Right lobe of liver (tissue), 6 donors: Measurements from ENCODE around the gene SPATS2L. TPM values are rescaled to one million over a fixed set of nuclear protein-coding genes. Genes with fewer than 3 reads are reported as not detected.

Experiments
- ATAC-seq, 4 donors: fragments of 200-7000 bp; cut with Tn5 transposase; one replicate each; pipeline ENCODE4 v1.9.1; 2020; ENCODE audit warnings: mild to moderate bottlenecking in 4 of 4, moderate library complexity in 4 of 4
- DNase-seq, 3 donors: peaks; one replicate each; pipeline ENCODE4 v3.0.0-alpha.2; 2020
- H3K27ac ChIP-seq, 3 donors: fragments of 200-600 bp; one replicate each; pipeline ENCODE4 v1.8.0; 2022
- H3K27me3 ChIP-seq, 2 donors: fragments of 200-600 bp; one replicate each; pipeline ENCODE4 v1.8.0; 2022
- H3K36me3 ChIP-seq, 4 donors: fragments of 200-600 bp; sonication (generic) in 1 of 4; one replicate each; pipeline versions ENCODE4 v1.5.1 to v1.8.0; 2017 to 2022; ENCODE audit warnings: control low read depth in 1 of 4
- H3K4me1 ChIP-seq, 4 donors: fragments of 200-600 bp; sonication (generic) in 1 of 4; one replicate each; pipeline versions ENCODE4 v1.5.1 to v1.8.0; 2017 to 2022; ENCODE audit warnings: control low read depth in 1 of 4
- H3K4me3 ChIP-seq, 3 donors: fragments of 200-600 bp; one replicate each; pipeline ENCODE4 v1.8.0; 2022
- H3K9me3 ChIP-seq, 4 donors: fragments of 200-600 bp; sonication (generic) in 1 of 4; one replicate each; pipeline versions ENCODE4 v1.5.1 to v1.8.0; 2017 to 2022; ENCODE audit warnings: control low read depth in 1 of 4
- POLR2A ChIP-seq: fragments of 450-650 bp; IDR thresholded peaks from one replicate; pipeline ENCODE4 v1.6.1; 2017; ENCODE audit warnings: antibody characterized with exemption, mild to moderate bottlenecking
- WGBS: methylation state at CpG from one replicate; pipeline ENCODE4 v1.1.6; 2018; ENCODE audit warnings: low coverage, low lambda C conversion rate; ENCODE audit not compliant: insufficient coverage; ENCODE audit errors: missing lambda C conversion rate; 5-methylcytosine and 5-hydroxymethylcytosine counted together
- intact Hi-C, 2 donors: fragments of 100-400 bp; cut with DNase I; formaldehyde crosslinking; loops; one replicate each; pipeline versions ENCODE4 v1.11.2 to v1.14.1; 2022
- small RNA-seq, 2 experiments: library from RNA; depleted of rRNA; stranded (forward); fragments of <200 nt; gene quantifications; one replicate each; pipeline ENCODE3, GENCODE V24; 2016
- total RNA-seq, 6 experiments: library from RNA; depleted of rRNA in 2 of 6; stranded (reverse); fragments of >200 nt in 2 of 6; fragmentation: NEBNext Ultra II Directional in 3 of 6; extraction: Animal tissue kit (Norgen Biotek cat#: 25700) in 3 of 6; gene quantifications; one replicate each; pipeline versions ENCODE4 v1.1.0 to v1.2.4, GENCODE V29; 2016 to 2023
- TF ChIP-seq, protein P1 (sequence below), 4 donors: fragments of 200-600 bp in 3 of 4; fragments of 450-650 bp in 1 of 4; IDR thresholded peaks; one replicate each; pipeline versions ENCODE4 v1.5.1 to v1.8.0; 2016 to 2022; ENCODE audit warnings: antibody characterized with exemption in 4 of 4, mild to moderate bottlenecking in 2 of 4
- donor health status: DM: no; HTN: yes; CAD: no.
- donor health status: DM: no; HTN: no; CAD: no.
- donor health status: DM: no; HTN: no; CAD: no.
- donor health status: DM: no; HTN: yes; CAD: no.
- donor health status: DM: no; HTN: yes; CAD: no.

Gene SPATS2L
- total RNA-seq, 6 experiments from 2014 or later = 60.7 to 109 (median 72.9) TPM

DNA sequence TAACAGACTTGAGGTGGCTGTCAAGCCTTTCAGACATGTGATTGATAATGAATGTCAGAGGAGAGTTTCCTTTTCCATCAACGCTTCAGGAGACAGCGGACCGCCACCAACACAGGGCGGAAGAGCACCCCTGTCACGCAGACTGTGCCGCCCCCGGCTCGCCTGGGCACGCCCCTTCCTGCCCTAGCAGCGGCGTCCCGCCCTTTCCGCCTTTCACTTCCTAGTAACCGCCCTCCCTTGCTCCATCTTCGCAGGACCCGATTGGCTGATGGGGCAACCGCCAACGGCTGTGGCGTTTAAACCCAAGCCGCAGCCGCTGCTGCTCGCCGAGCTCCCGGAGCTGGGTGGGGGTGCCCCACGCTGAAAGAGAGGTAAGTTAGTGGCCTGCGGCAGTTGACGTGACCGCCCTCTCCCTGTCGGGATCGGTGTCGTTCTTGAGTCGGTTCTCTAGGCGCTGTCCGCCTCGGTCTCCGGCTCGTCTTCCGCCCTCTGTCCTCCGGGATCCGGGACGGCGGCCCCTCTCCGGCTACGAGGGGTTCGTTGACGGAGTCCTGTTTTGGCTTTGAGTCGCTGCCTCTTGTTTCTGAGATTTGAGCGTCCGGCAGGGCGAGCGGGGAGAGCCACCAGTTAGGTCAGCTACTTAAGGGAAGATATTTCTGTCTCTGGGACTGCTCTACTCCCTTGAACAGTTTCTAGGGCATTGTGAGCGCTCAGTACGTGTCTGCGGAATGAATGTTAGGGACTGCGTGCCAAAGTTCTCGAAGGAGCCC, 219.6 kb downstream of the SPATS2L start, which contains the start of gene SGO2:
SGO2 (plus strand) TSS at position 326 of the 770 bp plus-strand sequence. CDS start 6,769 bp downstream, outside the sequence.
- ATAC-seq (peak; percentile 100), DNase-seq (peak; percentile 96 to 97 (median 96))
- Histone ChIP-seq H3K9me3 (no peaks in the 10 kb centered on the region), H3K4me3 (peak within 1 kb of the TSS; percentile 72 to 78 (median 76)), H3K4me1 (peaks cover 0 to 5% (median 2%) of the 10 kb centered on the region in 4 donors), H3K36me3 (no peaks in the 10 kb centered on the region), H3K27me3 (no peaks in the 10 kb centered on the region), H3K27ac (no peak within 1 kb of the TSS)
- WGBS = 0% methylated on average over 31 of the region's 56 CpGs
- intact Hi-C loops = no loop called here
- peak; percentile 62 for TF ChIP-seq POLR2A
- TF ChIP-seq, protein P1, sequence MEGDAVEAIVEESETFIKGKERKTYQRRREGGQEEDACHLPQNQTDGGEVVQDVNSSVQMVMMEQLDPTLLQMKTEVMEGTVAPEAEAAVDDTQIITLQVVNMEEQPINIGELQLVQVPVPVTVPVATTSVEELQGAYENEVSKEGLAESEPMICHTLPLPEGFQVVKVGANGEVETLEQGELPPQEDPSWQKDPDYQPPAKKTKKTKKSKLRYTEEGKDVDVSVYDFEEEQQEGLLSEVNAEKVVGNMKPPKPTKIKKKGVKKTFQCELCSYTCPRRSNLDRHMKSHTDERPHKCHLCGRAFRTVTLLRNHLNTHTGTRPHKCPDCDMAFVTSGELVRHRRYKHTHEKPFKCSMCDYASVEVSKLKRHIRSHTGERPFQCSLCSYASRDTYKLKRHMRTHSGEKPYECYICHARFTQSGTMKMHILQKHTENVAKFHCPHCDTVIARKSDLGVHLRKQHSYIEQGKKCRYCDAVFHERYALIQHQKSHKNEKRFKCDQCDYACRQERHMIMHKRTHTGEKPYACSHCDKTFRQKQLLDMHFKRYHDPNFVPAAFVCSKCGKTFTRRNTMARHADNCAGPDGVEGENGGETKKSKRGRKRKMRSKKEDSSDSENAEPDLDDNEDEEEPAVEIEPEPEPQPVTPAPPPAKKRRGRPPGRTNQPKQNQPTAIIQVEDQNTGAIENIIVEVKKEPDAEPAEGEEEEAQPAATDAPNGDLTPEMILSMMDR (IDR thresholded peaks at IDR 0.05) = no peak

DNA sequence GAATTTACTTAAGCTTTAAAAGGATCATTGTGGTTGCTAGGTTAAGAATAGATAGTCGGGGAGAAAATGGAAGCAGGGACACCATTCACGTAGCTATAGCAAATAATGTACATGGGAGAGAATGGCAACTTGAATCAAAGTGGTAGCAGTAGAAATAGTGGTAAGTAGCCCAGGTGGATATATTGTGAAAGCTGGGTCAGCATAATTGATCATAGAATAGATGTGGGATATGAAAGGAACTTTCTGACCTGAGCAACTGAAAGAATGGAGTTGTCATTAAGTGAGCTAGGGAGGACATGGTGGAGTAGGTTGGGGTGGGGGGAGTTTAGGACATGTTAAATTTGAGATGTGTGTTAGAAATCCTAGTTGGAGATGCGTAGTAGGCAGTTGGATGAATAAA, 221.7 kb downstream of the SPATS2L start:
- no peak overlapping the region for H3K27ac ChIP-seq
- H3K4me1 ChIP-seq = peaks cover 0 to 5% (median 2%) of the 10 kb centered on the region in 4 donors
- no peak for TF ChIP-seq POLR2A
- TF ChIP-seq, protein P1 (IDR thresholded peaks at IDR 0.05) = no peak
- ATAC-seq = no peak
- H3K27me3 ChIP-seq = no peaks in the 10 kb centered on the region
- DNase-seq = no peak
- H3K36me3 ChIP-seq = no peaks in the 10 kb centered on the region
- no peak overlapping the region for H3K4me3 ChIP-seq
- intact Hi-C loops = no loop called here
- 86% methylated on average over 2 of the region's 3 CpGs for WGBS
- H3K9me3 ChIP-seq = no peaks in the 10 kb centered on the region

Small RNA genes within 50 kb of the gene (small RNA-seq; reads per million reads assigned to genes)
- 0.10 to 0.91 reads per million in 2 experiments for gene RNY4P34

Other genes starting within 250 kb of the SPATS2L start
- 10 to 100 TPM in 1 of 6 experiments, 1 to 10 TPM in 5; 6.2 to 16.7 (median 7.3) TPM for gene KCTD18, start 203.4 kb downstream of the SPATS2L start, total RNA-seq
- gene SGO2, start 219.5 kb downstream of the SPATS2L start, total RNA-seq = 1 to 10 TPM in 2 of 6 experiments, under 1 TPM in 4; 0.37 to 1.8 (median 0.92) TPM